ENCODE measurements around the gene PWWP2B. TPM values are rescaled to one million over a fixed set of nuclear protein-coding genes. Genes with fewer than 3 reads are reported as not detected.

Gene PWWP2B
- total RNA-seq, 1 donor from 2014 or later: 27.1 TPM

- H3K27me3 ChIP-seq (ENCODE audit: control insufficient read depth, insufficient read depth, low read length): peaks cover 2% of the 10 kb centered on the region
- H3K36me3 ChIP-seq (ENCODE audit: control insufficient read depth, insufficient read depth, low read length): no peaks in the 10 kb centered on the region
- TF ChIP-seq CTCF (IDR thresholded peaks at IDR 0.05; ENCODE audit: insufficient read depth, low read length, poor library complexity, severe bottlenecking): no peak
- no peak overlapping the region for H3K4me3 ChIP-seq (ENCODE audit: low read depth, low read length)
- DNase-seq (ENCODE audit: low read depth): no peak
These were observed 31.0 kb downstream of the PWWP2B start for GRCh38 chr10:132427939-132428367.

DNA sequence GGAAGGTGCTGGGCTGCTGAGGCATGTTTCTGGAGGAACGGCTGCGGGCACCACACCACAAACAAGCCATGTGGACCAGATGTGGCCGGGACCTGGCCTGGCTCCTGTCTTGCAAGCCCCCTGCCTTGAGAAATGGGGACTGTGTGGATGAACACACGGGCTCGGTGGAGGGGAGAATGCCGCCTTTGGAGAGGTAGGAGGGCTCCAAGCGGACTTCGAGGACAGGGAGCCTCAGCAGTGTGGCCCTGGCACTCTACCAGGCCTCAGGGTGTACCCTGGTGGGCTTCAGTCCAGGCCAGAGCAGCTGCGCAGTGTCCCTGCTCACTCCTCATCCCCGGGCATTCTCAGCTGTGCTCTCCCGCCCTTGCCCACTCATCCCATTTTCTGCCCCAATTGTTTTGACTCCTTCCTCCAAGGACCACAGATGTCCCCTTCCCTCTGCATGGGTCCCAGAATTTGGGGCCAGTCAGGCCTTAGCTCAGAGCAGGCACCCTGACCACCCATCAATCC lies 31.5 kb downstream of the PWWP2B start:
- no peak for DNase-seq (ENCODE audit: low read depth)
- Histone ChIP-seq H3K36me3 (ENCODE audit: control insufficient read depth, insufficient read depth, low read length) (no peaks in the 10 kb centered on the region), H3K27me3 (ENCODE audit: control insufficient read depth, insufficient read depth, low read length) (peaks cover 2% of the 10 kb centered on the region), H3K4me3 (ENCODE audit: low read depth, low read length) (no peak overlapping the region)
- no peak for TF ChIP-seq CTCF (IDR thresholded peaks at IDR 0.05; ENCODE audit: insufficient read depth, low read length, poor library complexity, severe bottlenecking)

GRCh38 chr10:132429281-132430230 lies 32.6 kb downstream of the PWWP2B start:
- DNase-seq (ENCODE audit: low read depth): no peak
- H3K27me3 ChIP-seq (ENCODE audit: control insufficient read depth, insufficient read depth, low read length): peaks cover 2% of the 10 kb centered on the region
- no peak overlapping the region for H3K4me3 ChIP-seq (ENCODE audit: low read depth, low read length)
- TF ChIP-seq CTCF (IDR thresholded peaks at IDR 0.05; ENCODE audit: insufficient read depth, low read length, poor library complexity, severe bottlenecking): no peak
- no peaks in the 10 kb centered on the region for H3K36me3 ChIP-seq (ENCODE audit: control insufficient read depth, insufficient read depth, low read length)

DNA sequence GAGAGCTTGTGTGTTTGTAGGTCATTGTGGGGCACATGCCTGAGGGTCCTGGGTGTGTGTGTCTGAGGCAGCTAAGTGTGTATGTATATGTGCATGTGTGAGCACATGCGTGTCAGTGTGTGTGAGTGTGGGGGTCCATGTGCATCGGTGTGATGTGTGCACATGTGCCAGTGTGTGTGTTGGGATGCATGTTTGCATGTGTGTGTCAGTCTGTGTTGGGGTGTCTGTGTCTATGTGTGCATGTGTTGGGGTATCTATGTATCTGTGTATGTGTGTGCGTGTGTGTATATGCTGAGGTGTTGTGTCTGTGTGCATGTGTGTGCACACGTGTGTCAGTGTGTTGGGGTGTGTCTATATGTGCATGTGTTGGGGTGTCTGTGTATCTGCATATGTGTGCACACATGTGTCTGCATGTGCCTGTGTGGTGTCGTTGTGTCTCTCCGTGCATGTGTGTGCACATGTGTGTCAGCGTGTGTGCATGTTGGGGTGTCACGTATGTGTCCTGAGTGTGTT lies 33.3 kb downstream of the PWWP2B start:
- no peak for DNase-seq (ENCODE audit: low read depth)
- Histone ChIP-seq H3K27me3 (ENCODE audit: control insufficient read depth, insufficient read depth, low read length) (peaks cover 2% of the 10 kb centered on the region), H3K4me3 (ENCODE audit: low read depth, low read length) (no peak overlapping the region), H3K36me3 (ENCODE audit: control insufficient read depth, insufficient read depth, low read length) (no peaks in the 10 kb centered on the region)
- no peak for TF ChIP-seq CTCF (IDR thresholded peaks at IDR 0.05; ENCODE audit: insufficient read depth, low read length, poor library complexity, severe bottlenecking)

DNA sequence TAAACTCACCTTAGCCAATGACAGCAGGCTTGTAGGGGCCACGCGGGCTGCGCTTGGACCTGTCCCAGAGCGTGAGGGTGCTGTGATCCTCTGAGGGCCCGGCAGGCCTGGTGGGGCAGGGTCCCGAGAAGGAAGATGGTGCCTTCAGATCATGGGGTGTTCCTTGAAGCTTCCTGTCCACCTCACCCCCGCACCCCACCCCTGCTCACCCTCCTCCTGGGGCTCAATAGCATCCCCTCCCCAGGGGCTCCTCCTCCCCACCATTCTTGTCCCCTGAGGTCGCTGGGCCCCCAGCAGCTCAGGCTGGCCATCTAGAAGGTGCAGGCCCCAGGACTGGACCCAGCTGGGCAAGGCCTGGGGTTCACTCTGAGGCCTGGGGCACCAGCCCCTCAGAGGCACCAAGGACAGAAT lies 33.9 kb downstream of the PWWP2B start:
- H3K36me3 ChIP-seq (ENCODE audit: control insufficient read depth, insufficient read depth, low read length): no peaks in the 10 kb centered on the region
- DNase-seq (ENCODE audit: low read depth): no peak
- H3K4me3 ChIP-seq (ENCODE audit: low read depth, low read length): no peak overlapping the region
- no peak for TF ChIP-seq CTCF (IDR thresholded peaks at IDR 0.05; ENCODE audit: insufficient read depth, low read length, poor library complexity, severe bottlenecking)
- H3K27me3 ChIP-seq (ENCODE audit: control insufficient read depth, insufficient read depth, low read length): peaks cover 2% of the 10 kb centered on the region

Data from kidney epithelial cell (primary cell).